Choroid plexus epithelial cell (primary cell): ENCODE data around the gene NFYC.

Experiments
- DNase-seq: peaks from one replicate; pipeline ENCODE4 v3.0.0-alpha.2; 2010; ENCODE audit warnings: low read depth
- H3K4me3 ChIP-seq: 2 replicates; pipeline ENCODE4 v1.5.1; 2011; ENCODE audit warnings: low read depth, mild to moderate bottlenecking, control low read depth, low read length, moderate library complexity
- CTCF ChIP-seq: conservative IDR thresholded peaks from 2 replicates; pipeline ENCODE4 v1.5.1; 2011; ENCODE audit warnings: low read depth, mild to moderate bottlenecking, control low read depth, inconsistent platforms, low read length, moderate library complexity

The NFYC gene

GRCh38 chr1:40659649-40659947 is 31.9 kb upstream of the NFYC start:
- DNase-seq: no peak
- H3K4me3 ChIP-seq: no peak overlapping the region
- TF ChIP-seq CTCF: no peak

DNA sequence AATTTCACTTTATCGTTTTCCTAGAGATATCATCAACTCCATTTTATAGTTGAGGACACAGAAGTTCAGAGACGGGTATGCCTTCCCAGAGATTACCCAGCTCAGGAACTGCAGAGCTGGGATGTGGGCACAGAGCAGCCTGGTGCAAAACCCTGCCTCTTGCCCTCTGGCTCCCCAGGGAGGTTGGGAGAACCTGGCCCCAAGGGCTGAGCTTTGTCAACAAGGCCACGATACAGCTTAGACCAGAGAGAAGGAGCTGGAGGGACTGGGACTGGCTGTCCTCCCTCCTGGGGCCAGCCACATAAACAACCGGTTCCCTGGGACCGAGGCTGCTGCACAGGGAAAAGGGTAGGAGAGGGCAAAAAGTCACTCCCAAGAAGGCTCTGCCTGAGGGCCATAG is 29.8 kb upstream of the NFYC start:
- DNase-seq: no peak
- TF ChIP-seq CTCF: no peak
- H3K4me3 ChIP-seq: no peak overlapping the region

- no peak for DNase-seq
- TF ChIP-seq CTCF: no peak
- no peak overlapping the region for H3K4me3 ChIP-seq
Measured at GRCh38 chr1:40662151-40662550, 29.4 kb upstream of the NFYC start.

DNA sequence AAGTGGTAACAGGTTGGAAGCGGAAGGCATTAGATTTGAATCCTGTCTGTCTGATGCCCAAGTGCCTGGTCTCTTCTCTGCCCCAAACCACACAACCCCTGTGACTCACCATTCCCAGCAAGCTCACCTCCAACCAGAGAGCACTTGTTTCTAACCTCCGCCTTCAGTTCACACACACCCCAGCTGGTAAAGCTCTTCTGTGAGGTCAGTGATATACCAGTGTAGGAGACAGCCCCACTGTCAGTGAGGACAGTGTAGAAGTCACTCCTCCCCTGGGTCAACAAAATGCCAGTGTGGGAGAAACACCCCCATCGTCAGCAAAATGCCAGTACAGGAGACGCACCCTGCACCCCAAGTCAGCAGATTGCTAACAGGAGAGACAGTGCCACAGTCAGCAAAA is 28.6 kb upstream of the NFYC start:
- TF ChIP-seq CTCF: no peak
- DNase-seq: peak; percentile 17

GRCh38 chr1:40663324-40664166 is 28.0 kb upstream of the NFYC start:
- TF ChIP-seq CTCF: no peak
- DNase-seq: no peak
- no peak overlapping the region for H3K4me3 ChIP-seq

More for the DNA sequence above, 28.6 kb upstream of the NFYC start:
- H3K4me3 ChIP-seq: no peak overlapping the region

- DNase-seq: no peak
- no peak overlapping the region for H3K4me3 ChIP-seq
- no peak for TF ChIP-seq CTCF
Measured at GRCh38 chr1:40664167-40664537, 27.4 kb upstream of the NFYC start.

GRCh38 chr1:40664791-40665190 is 26.7 kb upstream of the NFYC start:
- DNase-seq: no peak
- H3K4me3 ChIP-seq: no peak overlapping the region
- no peak for TF ChIP-seq CTCF
